Measurements from ENCODE around the gene ABI1. TPM values are rescaled to one million over a fixed set of nuclear protein-coding genes. Genes with fewer than 3 reads are reported as not detected.

ABI1 gene
- total and polyA plus RNA-seq, 2 donors (not counting 3 experiments of a cell fraction or from before 2014, with no cell fraction given), result 58.8 to 59.1 TPM

GRCh38 chr10:26759008-26759407 lies 101.8 kb downstream of the ABI1 start:
- Histone ChIP-seq H3K9me3 (replicated peaks; ENCODE audit: control insufficient read depth, insufficient read depth, low read length) (no peaks in the 10 kb centered on the region), H3K27me3 (ENCODE audit: control insufficient read depth in 2 of 2, insufficient read depth in 2 of 2, low read length in 2 of 2) (no peaks in the 10 kb centered on the region), H3K36me3 (ENCODE audit: control insufficient read depth in 2 of 2, extremely low read depth in 1 of 2, insufficient read depth in 2 of 2, low read length in 2 of 2) (peaks cover 3 to 5% of the 10 kb centered on the region in 2 experiments), H3K4me1 (ENCODE audit: control insufficient read depth, extremely low read depth, insufficient read depth, low read length) (no peaks in the 10 kb centered on the region), H2AFZ (ENCODE audit: low read depth, low read length) (no peak overlapping the region), H3K9ac (replicated peaks; ENCODE audit: extremely low read depth, insufficient read depth, low read length) (no peak overlapping the region), H3K27ac (ENCODE audit: insufficient read depth, low read depth, low read length) (no peak overlapping the region), H4K20me1 (replicated peaks; ENCODE audit: control insufficient read depth, extremely low read depth, insufficient read depth, low read length) (no peaks in the 10 kb centered on the region), H3K4me3 (replicated peaks in 1 of 3; ENCODE audit: insufficient read depth in 1 of 3, low read depth in 1 of 3, low read length in 3 of 3) (no peak overlapping the region), H3K4me2 (ENCODE audit: insufficient read depth, low read length) (no peak overlapping the region), H3K79me2 (ENCODE audit: control insufficient read depth, insufficient read depth, low read length) (no peaks in the 10 kb centered on the region), H3K9me1 (replicated peaks; ENCODE audit: control insufficient read depth, extremely low read depth, insufficient read depth, low read length) (no peaks in the 10 kb centered on the region)
- no peak for FAIRE-seq
- no TSS peak for BruUV-seq (replicated peaks)
- dilution Hi-C loops (cut with MboI; ENCODE audit: extremely low pct_ligation_motif_present, low sequenced_read_pairs), result no loop called here
- POLR2A ChIA-PET, result no interaction called here
- CTCF ChIA-PET, result interaction anchor here (1.4 kb wide), 1 partner anchor 33 kb away, joined by 7 read pairs; no protein-coding TSS in a partner anchor
- DNase-seq (ENCODE audit: low read depth, low spot score), result no peak
- TF ChIP-seq JUN (IDR thresholded peaks at IDR 0.05; ENCODE audit: borderline replicate concordance, insufficient read depth, insufficient read length, low read depth), result no peak
- TF ChIP-seq POLR2A (IDR thresholded peaks at IDR 0.05; ENCODE audit: low read depth, low read length), result no peak
- TF ChIP-seq EZH2 (IDR thresholded peaks at IDR 0.05; ENCODE audit: borderline replicate concordance, low read depth, low read length, severe bottlenecking), result no peak
- TF ChIP-seq POLR2AphosphoS5 (IDR thresholded peaks at IDR 0.05; ENCODE audit: insufficient read depth, low read depth, low read length), result no peak
- TF ChIP-seq, protein P1, sequence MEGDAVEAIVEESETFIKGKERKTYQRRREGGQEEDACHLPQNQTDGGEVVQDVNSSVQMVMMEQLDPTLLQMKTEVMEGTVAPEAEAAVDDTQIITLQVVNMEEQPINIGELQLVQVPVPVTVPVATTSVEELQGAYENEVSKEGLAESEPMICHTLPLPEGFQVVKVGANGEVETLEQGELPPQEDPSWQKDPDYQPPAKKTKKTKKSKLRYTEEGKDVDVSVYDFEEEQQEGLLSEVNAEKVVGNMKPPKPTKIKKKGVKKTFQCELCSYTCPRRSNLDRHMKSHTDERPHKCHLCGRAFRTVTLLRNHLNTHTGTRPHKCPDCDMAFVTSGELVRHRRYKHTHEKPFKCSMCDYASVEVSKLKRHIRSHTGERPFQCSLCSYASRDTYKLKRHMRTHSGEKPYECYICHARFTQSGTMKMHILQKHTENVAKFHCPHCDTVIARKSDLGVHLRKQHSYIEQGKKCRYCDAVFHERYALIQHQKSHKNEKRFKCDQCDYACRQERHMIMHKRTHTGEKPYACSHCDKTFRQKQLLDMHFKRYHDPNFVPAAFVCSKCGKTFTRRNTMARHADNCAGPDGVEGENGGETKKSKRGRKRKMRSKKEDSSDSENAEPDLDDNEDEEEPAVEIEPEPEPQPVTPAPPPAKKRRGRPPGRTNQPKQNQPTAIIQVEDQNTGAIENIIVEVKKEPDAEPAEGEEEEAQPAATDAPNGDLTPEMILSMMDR (IDR thresholded peaks at IDR 0.05; ENCODE audit: extremely low read depth in 1 of 2, insufficient read depth in 1 of 2, low read depth in 1 of 2, low read length in 2 of 2), result no peak
- TF ChIP-seq FOS (IDR thresholded peaks at IDR 0.05; ENCODE audit: borderline replicate concordance, insufficient read depth, low read length), result no peak
- TF ChIP-seq MAX (IDR thresholded peaks at IDR 0.05; ENCODE audit: insufficient read depth, insufficient read length), result no peak
- TF ChIP-seq MYC (IDR thresholded peaks at IDR 0.05; ENCODE audit: low read depth, low read length), result no peak
- no peak for TF ChIP-seq GATA2 (IDR thresholded peaks at IDR 0.05; ENCODE audit: insufficient read depth, insufficient read length, low read depth, low read length)
- intact Hi-C loops (cut with micrococcal nuclease), result no loop called here
